K562 (cell line): Measurements from ENCODE around the gene LIX1.

Experiments
- HDAC2 ChIP-seq: fragments of 450-650 bp; IDR thresholded peaks from 2 replicates; pipeline ENCODE4 v1.6.1; 2016; ENCODE audit warnings: mild to moderate bottlenecking
- MEF2D ChIP-seq: conservative IDR thresholded peaks from 2 replicates; pipeline ENCODE4 v1.6.1; 2016; ENCODE audit warnings: low read depth, missing genetic modification characterization, missing compliant biosample characterization
- NCOA2 ChIP-seq, 2 experiments: fragments of 450-650 bp; IDR thresholded peaks; 2 replicates each; pipeline ENCODE4 v1.6.1; 2018; ENCODE audit warnings: mild to moderate bottlenecking in 2 of 2, moderate library complexity in 1 of 2; ENCODE audit not compliant: partially characterized antibody in 2 of 2
- PTTG1 ChIP-seq: fragments of 450-650 bp; IDR thresholded peaks from 2 replicates; pipeline ENCODE4 v1.6.1; 2016; ENCODE audit warnings: low read depth, mild to moderate bottlenecking, missing genetic modification characterization, missing compliant biosample characterization
- TAF7 ChIP-seq: fragments of 450-650 bp; IDR thresholded peaks from 2 replicates; pipeline ENCODE4 v1.6.1; 2016; ENCODE audit warnings: missing genetic modification characterization, missing compliant biosample characterization
- TF ChIP-seq, protein P1 (sequence below): sonication (generic); formaldehyde crosslinking; IDR thresholded peaks from 2 replicates; pipeline ENCODE4 v1.9.0; 2022; ENCODE audit warnings: mild to moderate bottlenecking, missing genetic modification reagents
- TF ChIP-seq, protein P2 (sequence below), 2 experiments: IDR thresholded peaks; 2 replicates each; pipeline ENCODE4 v1.6.1; 2012; ENCODE audit warnings: improper control_type of control experiment in 2 of 2, low read depth in 2 of 2, low read length in 2 of 2, borderline replicate concordance in 1 of 2

DNA sequence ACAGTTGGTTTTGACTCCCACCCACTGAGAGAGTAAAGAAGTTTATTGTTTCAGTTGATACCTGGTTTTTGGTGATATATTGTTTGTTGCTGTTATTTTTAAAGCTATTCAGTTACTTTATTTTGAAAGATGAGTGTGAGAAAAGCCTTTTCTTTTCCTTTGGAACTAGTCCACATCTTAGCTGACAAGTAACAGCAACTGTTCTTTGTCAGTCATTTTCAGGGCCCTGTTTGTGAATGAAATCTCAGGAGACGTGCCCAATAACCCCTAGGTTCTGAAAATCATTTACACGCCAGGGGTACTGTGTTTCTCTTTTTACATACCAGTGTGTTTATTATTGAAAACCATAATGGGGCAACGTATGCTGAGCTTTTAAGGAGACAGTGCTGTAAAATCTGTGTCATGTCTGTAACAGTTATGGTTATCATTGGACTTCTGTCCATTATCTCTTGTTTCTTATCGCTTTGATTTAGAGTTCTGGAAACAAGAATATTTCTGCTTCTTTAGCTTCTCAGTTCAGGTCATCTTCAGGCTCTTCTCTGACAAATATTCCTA lies 75.0 kb downstream of the LIX1 start:
- TF ChIP-seq MEF2D (tag): no peak
- no peak for TF ChIP-seq PTTG1
- TF ChIP-seq, protein P1, sequence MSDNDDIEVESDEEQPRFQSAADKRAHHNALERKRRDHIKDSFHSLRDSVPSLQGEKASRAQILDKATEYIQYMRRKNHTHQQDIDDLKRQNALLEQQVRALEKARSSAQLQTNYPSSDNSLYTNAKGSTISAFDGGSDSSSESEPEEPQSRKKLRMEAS (CRISPR knock-in tag): no peak
- TF ChIP-seq, protein P2, sequence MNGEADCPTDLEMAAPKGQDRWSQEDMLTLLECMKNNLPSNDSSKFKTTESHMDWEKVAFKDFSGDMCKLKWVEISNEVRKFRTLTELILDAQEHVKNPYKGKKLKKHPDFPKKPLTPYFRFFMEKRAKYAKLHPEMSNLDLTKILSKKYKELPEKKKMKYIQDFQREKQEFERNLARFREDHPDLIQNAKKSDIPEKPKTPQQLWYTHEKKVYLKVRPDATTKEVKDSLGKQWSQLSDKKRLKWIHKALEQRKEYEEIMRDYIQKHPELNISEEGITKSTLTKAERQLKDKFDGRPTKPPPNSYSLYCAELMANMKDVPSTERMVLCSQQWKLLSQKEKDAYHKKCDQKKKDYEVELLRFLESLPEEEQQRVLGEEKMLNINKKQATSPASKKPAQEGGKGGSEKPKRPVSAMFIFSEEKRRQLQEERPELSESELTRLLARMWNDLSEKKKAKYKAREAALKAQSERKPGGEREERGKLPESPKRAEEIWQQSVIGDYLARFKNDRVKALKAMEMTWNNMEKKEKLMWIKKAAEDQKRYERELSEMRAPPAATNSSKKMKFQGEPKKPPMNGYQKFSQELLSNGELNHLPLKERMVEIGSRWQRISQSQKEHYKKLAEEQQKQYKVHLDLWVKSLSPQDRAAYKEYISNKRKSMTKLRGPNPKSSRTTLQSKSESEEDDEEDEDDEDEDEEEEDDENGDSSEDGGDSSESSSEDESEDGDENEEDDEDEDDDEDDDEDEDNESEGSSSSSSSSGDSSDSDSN (IDR thresholded peaks at IDR 0.05; ENCODE audit: borderline replicate concordance in 1 of 2, low read depth in 2 of 2, low read length in 2 of 2): no peak
- no peak for TF ChIP-seq TAF7 (tag)
- no peak for TF ChIP-seq HDAC2
- no peak for TF ChIP-seq NCOA2 (IDR thresholded peaks at IDR 0.05; ENCODE audit: partially characterized antibody in 2 of 2)
